Measurements from ENCODE around the gene IGF1R.

DNA sequence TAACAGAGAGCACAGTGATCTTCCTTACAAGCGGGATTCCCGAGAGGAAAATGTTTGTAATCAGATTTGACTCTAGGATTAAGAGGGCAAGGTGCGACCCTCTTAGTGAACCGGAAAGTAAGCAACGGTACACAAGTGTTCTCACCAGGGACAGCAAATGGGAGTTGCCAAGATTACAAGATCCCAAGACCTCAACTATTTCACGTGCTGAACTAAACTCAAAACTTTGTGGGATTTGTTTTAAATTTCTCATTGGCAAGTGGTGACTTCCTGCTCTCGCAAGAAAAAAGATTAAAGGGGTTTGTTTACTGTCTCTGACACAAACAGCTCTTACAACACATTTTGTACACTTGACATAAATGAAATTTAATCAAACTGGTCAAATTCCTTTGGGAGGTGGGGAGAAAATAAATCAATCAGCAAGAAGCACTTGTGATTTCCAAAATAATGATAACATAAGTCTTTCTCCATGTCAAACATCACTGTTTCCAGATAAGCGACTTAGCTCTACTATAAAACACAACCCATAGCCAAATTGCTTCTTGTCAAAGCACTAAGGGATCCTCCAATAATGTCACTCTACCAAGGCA is 361.5 kb downstream of the IGF1R start:
- TF ChIP-seq, protein P1, sequence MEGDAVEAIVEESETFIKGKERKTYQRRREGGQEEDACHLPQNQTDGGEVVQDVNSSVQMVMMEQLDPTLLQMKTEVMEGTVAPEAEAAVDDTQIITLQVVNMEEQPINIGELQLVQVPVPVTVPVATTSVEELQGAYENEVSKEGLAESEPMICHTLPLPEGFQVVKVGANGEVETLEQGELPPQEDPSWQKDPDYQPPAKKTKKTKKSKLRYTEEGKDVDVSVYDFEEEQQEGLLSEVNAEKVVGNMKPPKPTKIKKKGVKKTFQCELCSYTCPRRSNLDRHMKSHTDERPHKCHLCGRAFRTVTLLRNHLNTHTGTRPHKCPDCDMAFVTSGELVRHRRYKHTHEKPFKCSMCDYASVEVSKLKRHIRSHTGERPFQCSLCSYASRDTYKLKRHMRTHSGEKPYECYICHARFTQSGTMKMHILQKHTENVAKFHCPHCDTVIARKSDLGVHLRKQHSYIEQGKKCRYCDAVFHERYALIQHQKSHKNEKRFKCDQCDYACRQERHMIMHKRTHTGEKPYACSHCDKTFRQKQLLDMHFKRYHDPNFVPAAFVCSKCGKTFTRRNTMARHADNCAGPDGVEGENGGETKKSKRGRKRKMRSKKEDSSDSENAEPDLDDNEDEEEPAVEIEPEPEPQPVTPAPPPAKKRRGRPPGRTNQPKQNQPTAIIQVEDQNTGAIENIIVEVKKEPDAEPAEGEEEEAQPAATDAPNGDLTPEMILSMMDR (conservative IDR thresholded peaks at IDR 0.05 in 1 of 2, IDR thresholded peaks at IDR 0.05 in 1 of 2; ENCODE audit: extremely low read depth in 1 of 2, insufficient read depth in 1 of 2, low read depth in 1 of 2, low read length in 2 of 2), result no peak
- TF ChIP-seq EZH2 (IDR thresholded peaks at IDR 0.05; ENCODE audit: borderline replicate concordance, low read length), result no peak

Data from mammary epithelial cell (primary cell).